ENCODE data around the gene RFC5.

DNA sequence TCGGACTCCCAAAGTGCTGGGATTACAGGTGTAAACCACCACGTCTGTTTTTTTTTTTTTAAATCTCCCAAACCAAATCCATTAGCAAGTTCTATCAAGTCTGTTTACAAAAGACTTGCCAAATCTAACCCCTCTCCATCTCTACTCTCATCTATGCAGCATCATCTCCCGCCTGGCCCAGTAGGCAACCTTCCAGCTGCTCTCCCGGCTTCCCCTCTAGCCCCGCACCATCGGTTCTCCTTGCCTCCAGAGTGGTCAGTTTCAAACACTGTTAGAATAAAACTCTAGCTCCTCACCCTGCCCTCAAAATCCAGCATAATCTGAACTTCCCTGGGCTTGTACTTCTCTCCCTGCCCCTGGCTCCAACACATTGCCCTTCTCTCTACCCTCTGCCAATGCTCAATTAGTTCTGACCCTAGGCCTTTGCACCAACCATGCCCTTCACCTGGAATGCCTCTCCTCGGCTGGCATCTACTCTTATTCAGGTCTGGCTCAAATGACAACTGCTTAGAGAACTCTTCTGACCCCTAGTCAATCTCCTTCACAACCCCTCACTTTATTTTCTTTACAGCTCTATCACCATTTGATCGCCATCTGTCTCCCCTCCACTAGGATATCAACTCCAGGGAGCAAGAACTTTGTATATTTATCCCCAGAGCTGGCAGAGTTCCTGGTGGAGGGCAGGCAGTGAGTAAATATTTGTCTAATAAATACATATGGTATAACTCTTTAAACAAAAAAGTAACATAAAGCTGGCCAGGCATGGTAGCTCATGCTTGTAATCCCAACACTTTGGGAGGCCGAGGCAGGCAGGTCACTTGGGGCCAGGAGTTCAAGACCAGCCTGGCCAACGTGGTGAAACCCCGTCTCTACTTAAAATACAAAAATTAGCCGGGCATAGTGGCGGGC lies 39.6 kb downstream of the RFC5 start:
- TF ChIP-seq, protein P1, sequence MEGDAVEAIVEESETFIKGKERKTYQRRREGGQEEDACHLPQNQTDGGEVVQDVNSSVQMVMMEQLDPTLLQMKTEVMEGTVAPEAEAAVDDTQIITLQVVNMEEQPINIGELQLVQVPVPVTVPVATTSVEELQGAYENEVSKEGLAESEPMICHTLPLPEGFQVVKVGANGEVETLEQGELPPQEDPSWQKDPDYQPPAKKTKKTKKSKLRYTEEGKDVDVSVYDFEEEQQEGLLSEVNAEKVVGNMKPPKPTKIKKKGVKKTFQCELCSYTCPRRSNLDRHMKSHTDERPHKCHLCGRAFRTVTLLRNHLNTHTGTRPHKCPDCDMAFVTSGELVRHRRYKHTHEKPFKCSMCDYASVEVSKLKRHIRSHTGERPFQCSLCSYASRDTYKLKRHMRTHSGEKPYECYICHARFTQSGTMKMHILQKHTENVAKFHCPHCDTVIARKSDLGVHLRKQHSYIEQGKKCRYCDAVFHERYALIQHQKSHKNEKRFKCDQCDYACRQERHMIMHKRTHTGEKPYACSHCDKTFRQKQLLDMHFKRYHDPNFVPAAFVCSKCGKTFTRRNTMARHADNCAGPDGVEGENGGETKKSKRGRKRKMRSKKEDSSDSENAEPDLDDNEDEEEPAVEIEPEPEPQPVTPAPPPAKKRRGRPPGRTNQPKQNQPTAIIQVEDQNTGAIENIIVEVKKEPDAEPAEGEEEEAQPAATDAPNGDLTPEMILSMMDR (IDR thresholded peaks at IDR 0.05; ENCODE audit: insufficient read depth, low read depth, low read length) = no peak
- TF ChIP-seq EZH2 (IDR thresholded peaks at IDR 0.05; ENCODE audit: insufficient read depth, low read length) = no peak
